Measurements from ENCODE around the gene TRIM33.
"Not testable (repeated sequence)": the region's sequence is repeated elsewhere in the genome, so short reads cannot be mapped to it uniquely, and the experiment has no call there.

Gene TRIM33

GRCh38 chr1:114509596-114510273, 1.3 kb downstream of the TRIM33 start:
- no peak for DNase-seq

DNA sequence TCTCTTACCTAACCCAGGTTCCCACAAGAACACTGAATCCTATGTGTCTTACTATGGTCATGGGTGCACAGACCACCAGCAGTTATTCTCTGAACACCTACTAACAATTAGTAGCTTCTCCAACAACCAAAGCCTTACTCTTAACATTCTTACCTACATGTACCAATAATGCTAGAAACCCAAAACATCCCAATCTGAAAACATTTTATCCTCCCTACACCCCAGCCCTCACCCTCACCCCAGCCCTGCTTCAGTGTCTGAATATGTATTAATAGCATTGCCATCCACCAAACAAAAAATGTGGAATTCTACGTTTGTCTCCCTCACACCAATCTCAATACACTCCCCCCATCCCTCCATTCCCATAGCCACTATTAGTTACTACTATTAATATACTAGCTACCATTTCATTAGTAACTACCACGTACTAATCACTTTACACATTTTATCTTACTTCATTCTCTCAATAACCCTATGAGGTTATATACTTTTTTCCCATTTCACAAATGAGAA, 2.6 kb downstream of the TRIM33 start:
- DNase-seq = no peak

DNA sequence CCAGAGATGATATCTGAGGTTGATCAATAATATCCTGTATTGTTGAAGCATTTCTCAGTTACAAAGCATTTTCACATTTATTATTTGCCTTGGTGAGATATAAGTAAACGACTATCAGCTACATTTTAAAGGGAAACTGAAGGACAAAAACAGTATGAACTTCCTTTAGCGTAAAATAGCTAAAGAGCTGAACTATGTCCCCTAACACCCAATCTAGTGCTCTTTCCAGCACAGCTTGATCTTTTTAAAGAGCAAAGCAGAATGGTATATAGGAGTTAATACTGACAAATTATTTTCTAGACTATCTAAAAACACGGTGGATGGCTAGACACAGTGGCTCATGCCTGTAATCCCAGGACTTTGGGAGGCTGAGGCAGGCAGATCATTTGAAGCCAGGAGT, 3.5 kb downstream of the TRIM33 start:
- DNase-seq = no peak

DNA sequence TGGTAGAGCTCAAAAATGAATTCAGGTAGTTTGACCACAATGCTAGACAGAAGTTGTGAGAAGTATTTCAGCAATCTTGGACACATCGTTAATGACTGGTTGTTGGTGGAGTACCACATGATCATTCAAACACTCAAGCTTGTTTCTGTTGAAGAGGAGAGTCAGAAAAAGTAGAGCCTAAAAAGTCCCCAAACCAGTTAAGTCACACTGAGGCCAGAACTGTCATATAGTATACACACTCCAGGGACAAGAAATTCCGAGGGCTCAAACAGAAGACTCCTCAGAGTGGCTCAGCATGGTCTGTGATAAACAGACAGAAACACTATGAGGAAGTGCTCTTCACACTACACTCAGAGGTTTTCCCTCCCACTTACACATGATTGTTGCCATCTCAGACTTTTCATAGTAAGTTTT, 5.8 kb downstream of the TRIM33 start:
- DNase-seq = no peak

DNA sequence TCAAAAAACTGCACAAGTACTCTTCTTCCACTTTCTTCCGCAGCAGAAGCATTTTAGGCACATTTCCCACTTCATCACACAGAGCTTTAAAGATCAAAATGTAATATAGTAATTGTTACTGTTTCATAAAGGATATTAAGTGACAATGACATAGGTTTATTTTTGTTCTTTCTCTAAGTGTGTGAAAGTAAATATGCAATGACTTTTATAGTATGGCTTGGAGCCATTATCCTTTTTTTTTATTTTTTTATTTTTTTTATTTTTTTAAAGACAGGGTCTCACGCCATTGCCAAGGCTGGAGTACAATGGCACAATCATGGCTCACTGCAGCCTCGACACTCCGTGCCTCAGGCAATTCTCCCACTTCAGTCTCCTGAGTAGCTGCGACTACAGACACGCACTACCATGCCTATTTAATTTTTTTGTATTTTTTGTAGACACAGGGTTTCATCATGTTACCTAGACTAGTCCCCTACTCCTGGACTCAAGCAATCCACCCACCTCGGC, 7.0 kb downstream of the TRIM33 start:
- no peak for DNase-seq

DNA sequence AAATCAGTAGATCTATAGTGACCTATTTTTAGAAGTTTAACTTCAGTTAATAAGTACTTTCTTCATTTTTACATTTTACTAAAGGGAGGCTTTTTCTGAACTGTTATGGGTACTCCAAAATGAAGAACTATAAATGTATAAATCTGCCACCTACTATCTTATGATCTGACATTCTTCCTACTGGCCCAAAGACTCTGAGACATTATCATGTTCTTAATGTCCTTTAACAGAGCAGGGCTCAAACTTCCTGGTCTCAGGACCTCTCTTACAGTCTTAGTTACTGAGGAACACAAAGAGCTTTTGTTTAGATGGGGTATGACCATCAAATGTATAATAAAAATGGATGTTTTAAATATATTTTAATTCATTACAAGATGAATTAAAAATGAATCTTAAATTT, 8.9 kb downstream of the TRIM33 start:
- DNase-seq = no peak

DNA sequence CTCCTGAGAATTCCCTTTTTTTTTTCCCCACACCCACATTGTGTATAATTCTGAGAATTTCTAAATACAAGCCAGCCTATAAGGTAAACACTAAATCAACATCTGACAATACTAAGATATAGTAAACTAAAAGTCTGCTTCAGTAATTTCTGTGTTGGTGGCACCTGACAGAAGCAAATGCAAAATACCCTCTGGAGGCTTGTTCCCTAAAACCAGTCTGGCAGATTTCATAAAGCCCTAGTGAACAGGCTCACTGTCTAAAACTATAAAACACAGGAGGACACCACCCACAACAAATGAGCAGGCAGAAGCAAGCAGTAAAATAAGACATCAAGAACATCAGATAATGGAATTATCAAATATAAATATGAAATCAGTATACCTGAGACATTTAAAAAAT, 11.5 kb downstream of the TRIM33 start:
- no peak for DNase-seq

- no peak for DNase-seq
Measured at GRCh38 chr1:114496089-114496488, 14.9 kb downstream of the TRIM33 start.

GRCh38 chr1:114495486-114495885, 15.5 kb downstream of the TRIM33 start:
- no peak for DNase-seq

DNA sequence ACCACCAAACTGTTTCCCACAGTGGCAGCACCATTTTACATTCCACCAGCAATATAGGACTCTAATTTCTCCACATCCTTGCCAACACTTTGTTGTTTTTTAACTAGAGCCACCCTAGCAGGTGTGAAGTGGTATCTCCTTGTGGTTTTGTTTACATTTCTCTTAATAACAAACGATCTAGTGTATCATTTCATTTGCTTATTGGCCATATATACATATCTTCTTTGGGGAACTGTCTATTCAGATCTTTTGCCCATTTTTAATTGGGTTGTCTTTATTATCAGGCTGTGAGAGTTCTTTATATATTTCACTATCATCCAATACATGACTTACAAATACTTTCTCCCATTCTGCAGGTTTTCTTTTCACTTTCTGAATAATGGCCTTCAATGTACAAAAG, 18.0 kb downstream of the TRIM33 start:
- DNase-seq = no peak

DNA sequence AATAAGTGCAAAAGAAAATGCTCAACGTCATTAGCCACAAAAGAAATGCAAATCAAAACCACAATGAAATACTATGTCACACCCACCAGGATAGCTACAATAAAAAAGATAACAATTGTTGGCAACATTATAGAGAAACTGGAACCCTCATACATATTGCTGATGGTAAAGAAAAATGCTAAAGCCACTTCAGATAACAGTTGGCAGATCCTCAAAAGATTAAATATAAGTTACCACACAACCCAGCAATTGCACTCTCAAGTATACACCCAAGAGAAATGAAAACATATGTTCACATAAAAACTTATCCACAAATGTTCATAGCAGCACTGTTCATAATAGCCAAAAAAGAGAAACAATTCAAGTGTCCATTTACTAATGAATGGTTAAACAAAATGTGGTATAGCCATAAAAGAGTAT, 20.7 kb downstream of the TRIM33 start:
- DNase-seq = no peak

DNA sequence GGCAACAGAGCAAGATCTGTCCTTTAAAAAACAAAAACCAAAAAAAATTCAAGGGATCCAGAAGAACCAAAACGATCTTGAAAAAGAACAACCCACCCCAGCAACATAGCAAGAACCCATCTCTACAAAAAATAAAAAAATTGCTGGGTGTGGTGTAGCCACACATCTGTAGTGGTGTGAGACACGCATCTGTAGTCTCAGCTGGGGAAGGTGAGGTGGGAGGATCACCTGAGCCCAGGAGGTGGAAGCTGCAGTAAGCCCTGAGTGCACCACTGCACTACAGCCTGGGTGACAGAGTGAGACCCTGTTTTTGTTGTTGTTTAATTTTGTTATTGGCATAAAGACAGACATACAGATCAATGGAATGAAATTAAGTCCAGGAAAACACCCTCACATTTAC, 22.3 kb downstream of the TRIM33 start:
- DNase-seq = no peak

- DNase-seq = no peak
Measured at GRCh38 chr1:114485286-114485685, 25.7 kb downstream of the TRIM33 start.

DNA sequence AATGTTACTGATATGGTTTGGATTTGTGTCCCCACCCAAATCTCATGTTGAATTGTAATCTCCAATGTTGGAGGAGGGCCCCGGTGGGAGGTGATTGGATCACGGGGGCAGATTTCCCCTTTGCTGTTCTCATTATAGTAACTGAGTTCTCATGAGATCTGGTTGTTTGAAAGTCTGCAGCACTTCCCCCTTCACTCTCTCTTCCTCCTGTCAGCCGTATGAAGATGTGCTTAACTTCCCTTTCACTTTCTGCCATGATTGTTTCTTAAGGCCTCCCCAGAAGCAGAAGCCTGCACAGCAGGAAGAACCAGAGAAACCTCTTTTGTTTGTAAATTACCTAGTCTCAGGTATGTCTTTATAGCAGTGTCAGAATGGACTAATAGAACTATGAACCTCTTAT, 28.4 kb downstream of the TRIM33 start:
- no peak for DNase-seq

- DNase-seq = not testable (repeated sequence)
Measured at GRCh38 chr1:114479636-114480035, 31.4 kb downstream of the TRIM33 start.

- DNase-seq = no peak
Measured at GRCh38 chr1:114479134-114479533, 31.9 kb downstream of the TRIM33 start.

DNA sequence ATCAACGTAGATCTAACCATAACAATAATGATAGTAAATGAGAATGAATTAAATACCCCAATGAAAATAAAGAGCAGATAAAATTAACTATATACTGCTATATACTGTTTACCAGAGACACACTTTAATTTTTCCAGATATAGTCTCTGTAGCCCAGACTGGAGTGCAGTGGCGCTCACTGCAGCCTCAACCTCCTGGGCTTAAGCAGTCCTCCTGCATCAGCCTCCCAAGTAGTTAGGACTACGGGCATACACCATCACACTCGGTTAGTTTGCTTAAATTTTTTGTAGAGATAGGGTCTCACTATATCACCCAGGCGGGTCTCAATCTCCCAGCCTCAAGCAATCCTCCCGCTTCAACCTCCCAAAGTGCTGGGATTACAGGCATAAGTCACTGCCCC, 37.2 kb downstream of the TRIM33 start:
- no peak for DNase-seq

- DNase-seq = no peak
Measured at GRCh38 chr1:114472408-114472807, 38.6 kb downstream of the TRIM33 start.

DNA sequence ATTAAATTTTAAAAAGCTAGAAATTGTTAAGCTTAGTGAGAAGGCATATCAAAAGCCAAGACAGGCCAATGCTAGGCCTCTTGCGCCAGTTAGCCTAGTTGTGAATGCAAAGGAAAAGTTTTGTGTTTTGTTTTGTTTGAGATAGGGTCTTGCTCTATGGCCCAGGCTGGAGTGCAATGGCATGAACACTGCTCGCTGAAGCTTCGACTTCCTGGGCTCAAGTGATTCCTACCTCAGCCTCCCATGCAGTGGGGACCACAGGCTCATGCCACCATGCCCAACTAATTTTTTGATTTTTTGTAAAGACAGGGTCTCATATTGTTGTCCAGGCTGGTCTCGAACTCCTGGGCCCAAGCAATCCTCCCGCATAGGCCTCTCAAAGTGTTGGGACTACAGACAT, 40.3 kb downstream of the TRIM33 start:
- no peak for DNase-seq

GRCh38 chr1:114468710-114469468, 42.1 kb downstream of the TRIM33 start:
- DNase-seq = no peak

GRCh38 chr1:114468047-114468446, 43.0 kb downstream of the TRIM33 start:
- DNase-seq = no peak

GRCh38 chr1:114467491-114467890, 43.5 kb downstream of the TRIM33 start:
- DNase-seq = no peak

GRCh38 chr1:114466334-114467014, 44.5 kb downstream of the TRIM33 start:
- DNase-seq = no peak

DNA sequence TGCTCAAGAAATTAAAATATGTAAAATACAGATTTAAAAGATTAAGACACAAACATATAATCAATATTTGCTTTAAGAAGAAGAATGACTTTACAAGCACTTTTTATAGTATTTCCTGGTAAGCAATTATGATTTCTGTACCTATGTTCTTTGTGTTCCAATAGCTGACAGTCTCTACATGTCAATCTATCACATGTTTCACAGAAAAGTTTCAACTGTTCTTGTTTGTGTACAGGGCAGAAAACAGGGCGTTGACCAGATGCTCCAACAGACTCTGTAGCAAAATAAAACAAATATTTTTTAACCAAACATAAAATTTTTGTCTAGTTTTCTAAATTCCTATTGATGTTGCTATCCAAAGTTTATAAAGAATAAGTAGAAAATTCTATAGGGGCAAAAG, 48.0 kb downstream of the TRIM33 start:
- DNase-seq = no peak
